Measurements from ENCODE around the gene RFX2. TPM values are rescaled to one million over a fixed set of nuclear protein-coding genes. Genes with fewer than 3 reads are reported as not detected.
A peak's percentile ranks its signal among the peaks of the same experiment; 100 is the strongest.
"Not testable (repeated sequence)": the region's sequence is repeated elsewhere in the genome, so short reads cannot be mapped to it uniquely, and the experiment has no call there.

The RFX2 gene
- total and polyA plus RNA-seq, 7 experiments from 2014 or later, result 3.8 to 18.4 (median 8.2) TPM

DNA sequence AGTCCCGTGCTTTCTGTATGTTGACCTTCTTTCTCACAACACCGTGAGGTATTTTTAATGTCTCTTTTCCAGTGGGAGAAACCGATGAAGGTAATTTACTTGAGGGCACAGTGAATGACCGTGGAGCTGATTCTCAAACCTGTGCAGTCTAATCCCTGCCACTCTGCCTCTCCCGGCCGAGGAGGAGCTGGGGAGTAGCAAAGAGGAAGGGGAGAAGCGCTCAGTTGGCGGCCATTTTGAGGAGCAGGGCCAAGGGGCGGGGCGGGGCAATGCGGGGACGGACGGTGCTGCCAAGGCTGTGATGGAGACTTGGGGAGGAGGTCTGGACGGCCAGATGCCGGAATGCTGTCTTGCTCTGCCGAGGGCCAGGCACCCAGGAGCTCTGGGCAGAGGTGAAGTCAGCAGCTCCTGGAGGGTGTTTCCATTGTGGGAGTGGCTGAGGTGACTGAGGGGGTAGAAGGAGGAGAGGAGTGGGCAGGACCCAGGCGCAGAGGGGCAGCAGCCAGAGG, 120.0 kb downstream of the RFX2 start:
- no peaks in the 10 kb centered on the region for H3K36me3 ChIP-seq (ENCODE audit: control insufficient read depth in 2 of 3, insufficient read depth in 3 of 3, low read length in 3 of 3)
- no peak overlapping the region for H3K27ac ChIP-seq (ENCODE audit: low read depth, low read length)
- Mint-ChIP-seq H3K9me3 (no peaks in the 10 kb centered on the region), H3K4me1 (peaks cover 8 to 22% (median 9%) of the 10 kb centered on the region in 7 donors), H3K27me3 (no peaks in the 10 kb centered on the region), H3K4me3 (peak overlapping the region in 1 of 10 donors; percentile 62), H3K36me3 (no peaks in the 10 kb centered on the region), H3K27ac (peak overlapping the region in 1 of 9 donors; percentile 42)
- CTCF ChIA-PET, result interaction anchor here (1.0 to 4.3 kb wide), 3 partner anchors 23 to 32 kb away, joined by 3 to 26 read pairs (median 4); no protein-coding TSS in a partner anchor
- POLR2A ChIA-PET, result no interaction called here
- H3K9me3 ChIP-seq (ENCODE audit: control insufficient read depth in 2 of 3, low read length in 3 of 3), result no peaks in the 10 kb centered on the region
- intact Hi-C loops (cut with micrococcal nuclease), result no loop called here
- H3K4me3 ChIP-seq (ENCODE audit: low read length), result no peak overlapping the region
- H3K4me1 ChIP-seq (ENCODE audit: control insufficient read depth in 2 of 2, insufficient read depth in 2 of 2, low read length in 2 of 2), result no peaks in the 10 kb centered on the region
- ATAC-seq, result no peak
- DNase-seq, result no peak
- H3K27me3 ChIP-seq (ENCODE audit: control insufficient read depth in 2 of 2, insufficient read depth in 2 of 2, low read length in 2 of 2), result no peaks in the 10 kb centered on the region

DNA sequence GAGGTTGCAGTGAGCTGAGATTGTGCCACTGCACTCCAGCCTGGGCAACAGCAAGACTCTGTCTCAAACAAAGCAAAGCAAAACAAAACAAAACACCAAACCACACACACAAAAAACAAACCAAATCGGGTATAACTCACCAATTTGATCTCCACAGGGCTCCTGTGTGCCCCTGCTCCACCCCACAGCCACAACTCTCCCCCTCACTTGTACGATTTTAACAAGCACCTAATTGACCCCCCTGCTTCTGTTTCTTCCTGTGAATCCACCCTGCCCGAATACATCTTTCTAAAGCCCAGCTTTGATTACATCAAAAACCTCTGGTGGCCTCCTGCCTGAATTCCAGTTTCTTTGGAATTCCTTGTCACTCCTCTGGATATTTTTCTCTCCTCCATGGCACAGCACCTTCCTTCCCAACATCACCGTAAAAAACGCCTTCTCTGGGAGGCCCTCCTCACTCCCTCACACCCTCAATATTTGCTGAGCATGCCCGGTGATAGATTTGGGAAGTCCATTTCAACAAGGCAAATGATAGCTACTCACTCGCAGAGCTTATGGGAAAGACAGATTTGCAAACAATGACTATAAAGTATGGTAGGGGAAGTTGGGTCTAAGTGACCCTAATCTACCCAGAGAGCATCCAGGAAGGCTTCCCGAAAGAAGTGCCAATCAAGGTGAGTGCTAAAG, 120.8 kb downstream of the RFX2 start:
- H3K27me3 ChIP-seq (ENCODE audit: control insufficient read depth in 2 of 2, insufficient read depth in 2 of 2, low read length in 2 of 2), result no peaks in the 10 kb centered on the region
- no peaks in the 10 kb centered on the region for H3K9me3 ChIP-seq (ENCODE audit: control insufficient read depth in 2 of 3, low read length in 3 of 3)
- H3K36me3 ChIP-seq (ENCODE audit: control insufficient read depth in 2 of 3, insufficient read depth in 3 of 3, low read length in 3 of 3), result no peaks in the 10 kb centered on the region
- H3K27me3 Mint-ChIP-seq, result no peaks in the 10 kb centered on the region
- no peaks in the 10 kb centered on the region for H3K9me3 Mint-ChIP-seq
- ATAC-seq, result no peak
- peaks cover 8 to 30% (median 9%) of the 10 kb centered on the region in 7 donors for H3K4me1 Mint-ChIP-seq
- H3K27ac ChIP-seq (ENCODE audit: low read depth, low read length), result no peak overlapping the region
- H3K36me3 Mint-ChIP-seq, result no peaks in the 10 kb centered on the region
- no peaks in the 10 kb centered on the region for H3K4me1 ChIP-seq (ENCODE audit: control insufficient read depth in 2 of 2, insufficient read depth in 2 of 2, low read length in 2 of 2)
- H3K4me3 ChIP-seq (ENCODE audit: low read length), result no peak overlapping the region
- intact Hi-C loops (cut with micrococcal nuclease), result loop anchor here in 1 of 2 donors (5.0 kb wide), 1 partner anchor 138 kb away; no protein-coding TSS in a partner anchor
- peak overlapping the region in 1 of 10 donors; percentile 25 for H3K4me3 Mint-ChIP-seq
- ChIA-PET CTCF (interaction anchor here (1.0 to 4.3 kb wide), 3 partner anchors 22 to 41 kb away, joined by 3 to 26 read pairs (median 4); no protein-coding TSS in a partner anchor), POLR2A (no interaction called here)
- H3K27ac Mint-ChIP-seq, result peak overlapping the region in 2 of 9 donors; percentile 9 to 43
- no peak for DNase-seq

DNA sequence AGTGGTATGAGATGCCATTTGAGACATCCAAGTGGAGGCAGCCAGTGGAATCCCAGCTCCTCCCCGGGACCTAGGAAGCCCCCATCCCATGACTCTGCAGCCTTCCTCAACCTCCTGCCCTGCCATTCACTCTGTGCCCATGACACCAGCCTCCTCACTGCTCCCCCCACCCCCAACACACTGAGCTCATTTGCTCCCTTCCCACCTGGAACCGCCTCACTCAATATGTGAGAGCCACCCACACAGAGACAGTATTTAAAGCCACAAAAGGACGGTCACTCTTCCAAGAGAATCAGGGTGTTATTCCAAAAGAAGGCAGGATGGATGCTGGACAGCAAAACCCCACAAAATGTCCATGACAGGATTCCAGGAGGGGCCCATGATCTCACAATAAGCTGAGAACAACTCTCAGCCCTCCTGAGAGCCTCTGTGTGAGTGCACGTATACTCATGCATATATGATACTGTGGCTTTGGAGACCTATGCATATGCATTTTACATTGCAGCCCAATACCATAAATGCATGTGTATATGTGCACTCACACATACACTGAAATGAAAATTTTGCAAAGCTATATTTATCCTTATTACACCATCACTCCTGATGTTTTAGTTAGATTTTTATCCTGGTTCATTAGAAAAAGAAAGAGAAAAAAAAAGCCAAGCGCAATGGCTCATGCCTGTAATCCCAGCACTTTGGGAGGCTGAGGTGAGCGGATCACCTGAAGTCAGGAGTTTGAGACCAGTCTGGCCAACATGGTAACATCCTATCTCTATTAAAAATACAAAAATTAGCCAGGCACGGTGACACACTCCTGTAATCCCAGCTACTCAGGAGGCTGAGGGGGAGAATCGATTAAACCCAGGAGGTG, 121.5 kb downstream of the RFX2 start:
- Mint-ChIP-seq H3K9me3 (no peaks in the 10 kb centered on the region), H3K27me3 (no peaks in the 10 kb centered on the region), H3K36me3 (no peaks in the 10 kb centered on the region), H3K4me1 (peaks cover 8 to 38% (median 12%) of the 10 kb centered on the region in 7 donors), H3K27ac (peak overlapping the region in 3 of 9 donors; percentile 37 to 75 (median 42)), H3K4me3 (peak overlapping the region in 4 of 10 donors; percentile 38 to 73 (median 50))
- Histone ChIP-seq H3K27ac (ENCODE audit: low read depth, low read length) (no peak overlapping the region), H3K36me3 (ENCODE audit: control insufficient read depth in 2 of 3, insufficient read depth in 3 of 3, low read length in 3 of 3) (no peaks in the 10 kb centered on the region), H3K4me1 (ENCODE audit: control insufficient read depth in 2 of 2, insufficient read depth in 2 of 2, low read length in 2 of 2) (peaks cover 0 to 2% of the 10 kb centered on the region in 2 donors), H3K4me3 (ENCODE audit: low read length) (no peak overlapping the region), H3K9me3 (ENCODE audit: control insufficient read depth in 2 of 3, low read length in 3 of 3) (no peaks in the 10 kb centered on the region), H3K27me3 (ENCODE audit: control insufficient read depth in 2 of 2, insufficient read depth in 2 of 2, low read length in 2 of 2) (no peaks in the 10 kb centered on the region)
- intact Hi-C loops (cut with micrococcal nuclease), result loop anchor here in 1 of 2 donors (5.0 kb wide), 1 partner anchor 139 kb away; no protein-coding TSS in a partner anchor
- ATAC-seq, result no peak
- no peak for DNase-seq
- POLR2A ChIA-PET, result interaction anchor here (0.6 to 1.1 kb wide), 3 partner anchors 10 to 364 kb away, joined by 3 read pairs; partner anchors contain the start of gene RANBP3
- CTCF ChIA-PET, result interaction anchor here (1.0 to 4.3 kb wide), 6 partner anchors 21 to 63 kb away, joined by 3 to 26 read pairs (median 5); no protein-coding TSS in a partner anchor

DNA sequence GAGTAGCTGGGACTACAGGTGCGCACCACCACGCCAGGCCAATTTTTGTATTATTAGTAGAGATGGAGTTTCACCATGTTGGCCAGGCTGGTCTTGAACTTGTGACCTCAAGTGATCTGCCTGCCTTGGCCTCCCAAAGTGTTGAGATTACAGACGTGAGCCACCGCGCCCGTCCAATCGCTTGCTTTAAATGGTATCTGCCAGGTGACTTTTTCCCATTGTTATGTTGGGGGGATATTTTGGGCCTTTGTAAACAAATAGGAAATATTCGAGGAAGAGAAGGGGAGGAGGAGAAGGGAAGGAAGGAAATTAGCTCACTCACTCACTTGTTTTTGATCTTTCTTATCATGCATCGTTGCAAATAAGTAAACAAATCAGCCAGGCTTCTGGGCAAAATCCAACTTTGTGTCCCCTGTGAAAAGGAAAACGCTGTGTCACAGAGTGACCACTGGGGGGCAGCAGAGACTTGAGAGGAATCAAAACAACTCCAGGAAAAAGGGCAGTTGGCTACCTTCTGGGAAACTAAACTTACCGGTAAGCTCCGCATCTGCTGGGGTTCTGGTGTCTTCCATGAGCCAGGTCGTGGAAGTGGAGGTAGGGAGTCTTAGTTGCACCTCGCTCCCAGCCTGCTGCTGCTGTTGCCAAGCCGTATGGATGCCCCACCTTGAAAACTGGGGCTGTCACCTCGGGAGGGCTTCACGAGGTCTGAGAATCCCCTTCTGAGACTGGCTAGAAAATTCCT, 123.1 kb downstream of the RFX2 start:
- peaks cover 0 to 5% of the 10 kb centered on the region in 2 donors for H3K4me1 ChIP-seq (ENCODE audit: control insufficient read depth in 2 of 2, insufficient read depth in 2 of 2, low read length in 2 of 2)
- no peaks in the 10 kb centered on the region for H3K27me3 ChIP-seq (ENCODE audit: control insufficient read depth in 2 of 2, insufficient read depth in 2 of 2, low read length in 2 of 2)
- intact Hi-C loops (cut with micrococcal nuclease), result loop anchor here (1.0 to 5.0 kb wide), 5 partner anchors 19 to 140 kb away; no protein-coding TSS in a partner anchor
- peaks cover 8 to 47% (median 18%) of the 10 kb centered on the region in 7 donors for H3K4me1 Mint-ChIP-seq
- H3K9me3 Mint-ChIP-seq, result no peaks in the 10 kb centered on the region
- peak overlapping the region; percentile 61 to 82 (median 76) for H3K4me3 Mint-ChIP-seq
- peak; percentile 52 to 71 (median 64) for DNase-seq
- ChIA-PET CTCF (interaction anchor here (0.6 to 4.3 kb wide), 15 partner anchors 9 to 183 kb away, joined by 3 to 26 read pairs (median 3); partner anchors contain the start of gene RANBP3), POLR2A (interaction anchor here (0.8 to 1.2 kb wide), 2 partner anchors 82 to 159 kb away, joined by 3 read pairs; no protein-coding TSS in a partner anchor)
- H3K27ac Mint-ChIP-seq, result peak overlapping the region in 6 of 9 donors; percentile 1 to 66 (median 33)
- peak overlapping the region; percentile 32 for H3K27ac ChIP-seq (ENCODE audit: low read depth, low read length)
- no peaks in the 10 kb centered on the region for H3K36me3 Mint-ChIP-seq
- no peaks in the 10 kb centered on the region for H3K36me3 ChIP-seq (ENCODE audit: control insufficient read depth in 2 of 3, insufficient read depth in 3 of 3, low read length in 3 of 3)
- H3K4me3 ChIP-seq (ENCODE audit: low read length), result peak overlapping the region; percentile 69
- peak; percentile 85 for ATAC-seq
- no peaks in the 10 kb centered on the region for H3K9me3 ChIP-seq (ENCODE audit: control insufficient read depth in 2 of 3, low read length in 3 of 3)
- no peaks in the 10 kb centered on the region for H3K27me3 Mint-ChIP-seq

DNA sequence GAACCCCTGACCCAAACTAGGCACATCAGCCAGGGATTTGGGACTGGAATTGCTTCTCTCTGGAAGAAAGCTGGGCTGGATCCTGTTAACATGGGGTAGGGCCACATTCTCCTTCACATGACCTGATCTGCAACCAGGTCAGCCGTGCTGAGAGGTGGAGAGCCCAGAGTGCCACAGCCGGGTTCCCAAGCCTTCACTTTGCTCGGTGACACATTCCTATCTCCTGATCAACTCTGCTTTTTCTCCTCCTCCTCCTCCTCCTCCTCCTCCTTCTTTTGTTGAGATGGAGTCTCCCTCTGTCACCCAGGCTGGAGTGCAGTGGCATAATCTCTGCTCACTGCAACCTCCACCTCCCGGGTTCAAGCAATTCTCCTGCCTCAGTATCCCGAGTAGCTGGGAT, 124.5 kb downstream of the RFX2 start:
- not testable (repeated sequence) for H3K36me3 ChIP-seq (ENCODE audit: control insufficient read depth in 2 of 3, insufficient read depth in 3 of 3, low read length in 3 of 3); H3K4me3 ChIP-seq (ENCODE audit: low read length); H3K27ac ChIP-seq (ENCODE audit: low read depth, low read length); DNase-seq; H3K4me1 ChIP-seq (ENCODE audit: control insufficient read depth in 2 of 2, insufficient read depth in 2 of 2, low read length in 2 of 2); H3K9me3 ChIP-seq (ENCODE audit: control insufficient read depth in 2 of 3, low read length in 3 of 3); H3K27ac Mint-ChIP-seq; ATAC-seq; H3K4me3 Mint-ChIP-seq; H3K36me3 Mint-ChIP-seq; H3K27me3 ChIP-seq (ENCODE audit: control insufficient read depth in 2 of 2, insufficient read depth in 2 of 2, low read length in 2 of 2); H3K27me3 Mint-ChIP-seq; H3K9me3 Mint-ChIP-seq
- peaks cover 8 to 47% (median 18%) of the 10 kb centered on the region in 7 donors for H3K4me1 Mint-ChIP-seq
- intact Hi-C loops (cut with micrococcal nuclease), result loop anchor here (2.0 to 5.0 kb wide), 2 partner anchors 35 to 141 kb away; no protein-coding TSS in a partner anchor
- ChIA-PET CTCF (interaction anchor here (3.0 kb wide), 1 partner anchor 37 kb away, joined by 15 read pairs; no protein-coding TSS in a partner anchor), POLR2A (interaction anchor here (1.2 kb wide), 1 partner anchor 11 kb away, joined by 4 read pairs; no protein-coding TSS in a partner anchor)

Measured in naive thymus-derived CD4-positive, alpha-beta T cell (primary cell).